GM12891 (cell line): ENCODE measurements around the gene PISD.

ENCODE experiments used
- PAX5 ChIP-seq: IDR thresholded peaks from 2 replicates; pipeline ENCODE4 v1.6.1; 2011; ENCODE audit warnings: low read length, moderate library complexity, mild to moderate bottlenecking; ENCODE audit not compliant: insufficient read depth, severe bottlenecking
- POLR2A ChIP-seq: IDR thresholded peaks from 2 replicates; pipeline ENCODE4 v1.6.1; 2011; ENCODE audit warnings: low read depth, low read length, control low read depth
- POLR2AphosphoS5 ChIP-seq: IDR thresholded peaks from 2 replicates; pipeline ENCODE4 v1.6.1; 2011; ENCODE audit warnings: low read depth, low read length, control low read depth
- TAF1 ChIP-seq: IDR thresholded peaks from 2 replicates; pipeline ENCODE4 v1.6.1; 2011; ENCODE audit warnings: low read depth, low read length, control low read depth

- TF ChIP-seq POLR2A: no peak
- no peak for TF ChIP-seq TAF1
- no peak for TF ChIP-seq POLR2AphosphoS5
- TF ChIP-seq PAX5: no peak
These were observed 21.4 kb upstream of the PISD start for GRCh38 chr22:31683181-31684105.
